HG02678 (cell line): ENCODE measurements around the gene ARHGEF38.
A peak's percentile ranks its signal among the peaks of the same experiment; 100 is the strongest.
"Not testable (repeated sequence)": the region's sequence is repeated elsewhere in the genome, so short reads cannot be mapped to it uniquely, and the experiment has no call there.

Experiments used
- ATAC-seq: cut with Tn5 transposase; IDR thresholded peaks from one replicate; pipeline ENCODE4 v1.9.1; 2021; ENCODE audit warnings: mild to moderate bottlenecking, moderate library complexity; ENCODE audit not compliant: unreplicated experiment

The ARHGEF38 gene

DNA sequence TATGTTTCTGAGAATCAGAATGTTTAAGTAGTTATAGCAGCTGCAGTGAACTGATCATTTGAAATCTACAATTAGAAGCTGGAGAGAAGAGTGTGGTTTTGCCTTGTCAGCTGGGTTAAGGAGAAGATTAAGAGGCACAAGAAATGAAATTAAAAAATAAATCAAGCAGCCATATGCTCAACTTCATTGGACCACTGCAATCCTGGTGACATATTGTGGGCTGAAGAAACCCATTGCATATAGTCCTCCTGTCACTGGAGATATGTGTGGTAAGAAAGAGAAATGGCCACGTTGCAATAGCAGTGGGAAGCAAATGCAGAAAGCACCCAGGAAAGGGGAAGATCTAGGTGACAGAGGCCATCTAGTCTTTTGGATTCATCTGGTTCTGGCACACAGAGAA lies 93.0 kb downstream of the ARHGEF38 start:
- no peak for ATAC-seq

DNA sequence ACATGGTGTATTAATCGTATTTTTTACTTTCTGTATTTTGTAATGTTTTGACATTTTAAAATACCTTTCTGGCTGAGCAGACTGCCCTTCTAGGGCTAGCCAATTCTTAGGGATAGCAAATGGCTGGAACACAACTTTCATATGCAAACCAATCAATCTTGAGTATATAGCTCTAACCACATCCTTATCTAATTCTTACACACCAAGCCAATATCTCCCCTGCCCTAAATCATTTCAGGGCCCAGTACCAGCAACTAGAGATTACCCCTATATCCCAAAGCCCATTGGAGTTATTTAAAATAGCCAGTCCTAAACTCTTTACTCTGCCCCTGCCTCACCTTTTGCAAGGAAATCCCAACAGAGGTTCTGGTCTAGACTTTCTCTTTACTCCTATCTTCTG lies 97.8 kb downstream of the ARHGEF38 start:
- no peak for ATAC-seq

GRCh38 chr4:105651884-105652283 lies 99.5 kb downstream of the ARHGEF38 start:
- no peak for ATAC-seq

- no peak for ATAC-seq
These were observed 100.0 kb downstream of the ARHGEF38 start for GRCh38 chr4:105652286-105652888.

GRCh38 chr4:105657117-105657765 lies 104.8 kb downstream of the ARHGEF38 start:
- no peak for ATAC-seq

- no peak for ATAC-seq
These were observed 106.8 kb downstream of the ARHGEF38 start for GRCh38 chr4:105659190-105659589.

GRCh38 chr4:105661028-105661427 lies 108.6 kb downstream of the ARHGEF38 start:
- ATAC-seq = no peak

DNA sequence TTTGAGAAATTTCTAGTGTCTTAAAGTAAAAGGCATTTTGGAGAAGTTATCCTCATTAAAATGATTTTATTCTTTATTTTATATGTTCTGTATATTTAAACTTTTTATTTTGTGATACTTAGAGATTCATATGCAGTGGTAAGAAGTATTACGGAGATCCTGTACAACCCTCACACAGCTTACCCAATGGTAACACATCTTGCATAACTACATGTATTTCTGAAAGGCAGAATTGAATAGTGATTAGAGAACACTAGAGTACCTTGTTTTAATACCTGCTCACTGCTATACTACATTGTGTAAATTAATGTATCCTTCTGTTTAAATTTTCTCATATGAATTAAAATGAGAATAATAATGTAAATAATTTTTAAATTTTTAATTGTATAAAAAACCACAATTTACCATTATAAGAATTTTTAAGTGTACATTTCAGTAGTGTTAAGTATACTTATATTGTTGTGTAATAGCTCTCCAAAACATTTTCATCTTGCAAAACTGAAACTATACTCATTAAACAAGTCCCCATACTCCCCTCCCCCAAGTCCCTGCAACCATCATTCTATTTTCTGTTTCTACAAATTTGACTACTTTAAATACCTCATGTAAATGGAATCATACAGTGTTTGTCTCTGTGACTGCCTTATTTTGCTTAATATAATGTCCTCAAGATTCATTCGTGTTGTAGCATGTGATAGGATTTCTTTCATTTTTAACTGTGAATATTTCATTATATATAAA lies 110.7 kb downstream of the ARHGEF38 start:
- no peak for ATAC-seq

DNA sequence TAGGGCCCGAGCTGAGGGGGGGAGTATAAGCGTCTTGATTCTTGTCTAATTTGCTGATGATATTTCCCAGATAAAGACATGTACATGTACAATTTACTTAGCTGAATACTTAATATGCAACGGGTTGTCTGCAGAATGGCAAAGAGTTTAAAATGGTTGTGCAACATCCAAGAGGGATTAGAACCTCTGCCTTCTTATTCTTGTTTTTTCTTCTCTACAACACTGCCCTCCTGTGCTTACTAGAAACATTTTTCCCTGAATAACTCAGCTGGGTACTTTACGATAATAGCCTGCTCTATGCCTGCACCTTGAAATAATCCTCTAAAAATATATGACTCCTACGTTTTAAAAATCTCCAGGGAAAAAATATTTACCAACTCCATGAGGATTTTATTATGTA lies 114.3 kb downstream of the ARHGEF38 start:
- no peak for ATAC-seq

- no peak for ATAC-seq
These were observed 118.3 kb downstream of the ARHGEF38 start for GRCh38 chr4:105670684-105671083.

GRCh38 chr4:105671301-105671700 lies 118.9 kb downstream of the ARHGEF38 start:
- no peak for ATAC-seq

GRCh38 chr4:105674011-105674410 lies 121.6 kb downstream of the ARHGEF38 start:
- no peak for ATAC-seq

- no peak for ATAC-seq
These were observed 125.3 kb downstream of the ARHGEF38 start for GRCh38 chr4:105677709-105678108.

DNA sequence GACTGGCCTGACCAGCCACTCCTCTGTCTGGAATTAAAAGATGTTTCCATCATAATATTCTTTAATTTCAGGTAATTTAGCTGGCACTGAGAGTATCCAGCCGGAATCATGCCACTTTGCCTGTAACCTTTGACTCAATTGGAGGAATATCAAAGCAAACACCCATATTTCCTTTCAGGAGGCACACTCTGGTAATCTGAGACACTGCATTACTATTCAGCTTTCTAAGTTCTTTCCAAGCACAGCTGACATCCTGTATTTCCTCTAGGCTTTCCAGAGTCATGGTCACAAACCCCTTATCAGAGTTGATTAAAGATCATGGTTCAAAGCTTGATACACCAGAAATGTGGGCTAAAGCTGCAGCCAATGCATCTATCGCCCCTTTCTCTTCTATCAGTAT lies 126.8 kb downstream of the ARHGEF38 start:
- no peak for ATAC-seq

- ATAC-seq = no peak
These were observed 130.6 kb downstream of the ARHGEF38 start for GRCh38 chr4:105683038-105683437.

- ATAC-seq = no peak
These were observed 134.2 kb downstream of the ARHGEF38 start for GRCh38 chr4:105686571-105686970.

DNA sequence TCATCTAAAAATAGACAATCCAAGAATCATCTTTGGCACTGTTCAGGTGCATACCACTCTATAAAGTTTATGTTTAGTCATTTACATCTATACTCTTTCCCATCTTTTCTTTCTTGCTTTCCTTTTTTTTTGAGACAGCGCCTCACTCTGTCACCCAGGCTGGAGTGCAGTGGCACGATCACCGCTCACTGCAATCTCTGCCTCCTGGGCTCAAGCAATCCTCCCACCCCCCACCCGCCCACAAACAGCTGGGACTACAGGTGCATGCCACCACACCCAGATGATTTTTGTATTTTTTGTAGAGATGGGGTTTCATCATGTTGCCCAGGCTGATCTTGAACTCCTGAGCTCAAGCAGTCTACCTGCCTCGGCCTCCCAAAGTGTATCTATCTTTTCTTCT lies 142.4 kb downstream of the ARHGEF38 start:
- not testable (repeated sequence) for ATAC-seq

GRCh38 chr4:105695832-105696231 lies 143.4 kb downstream of the ARHGEF38 start:
- ATAC-seq = not testable (repeated sequence)

GRCh38 chr4:105698607-105699006 lies 146.2 kb downstream of the ARHGEF38 start:
- ATAC-seq = no peak

DNA sequence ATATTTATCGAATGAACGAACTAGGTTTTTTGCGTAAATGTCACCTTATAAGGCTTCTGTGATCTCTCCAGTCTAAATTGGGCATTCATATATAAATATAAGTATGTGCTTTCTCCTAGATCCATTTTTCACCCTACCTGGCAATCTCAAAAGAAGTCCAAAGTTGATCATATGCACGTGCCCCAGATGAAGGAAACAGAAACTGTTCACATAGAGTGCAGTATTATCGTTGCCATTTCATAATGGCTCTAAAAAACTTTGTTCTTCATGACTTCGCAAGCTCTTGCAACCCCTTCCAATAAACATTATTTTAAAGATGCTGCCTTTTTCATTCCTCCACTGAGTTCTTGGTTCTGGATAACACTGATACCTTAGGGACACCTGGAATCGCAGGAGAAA lies 155.4 kb downstream of the ARHGEF38 start:
- no peak for ATAC-seq

DNA sequence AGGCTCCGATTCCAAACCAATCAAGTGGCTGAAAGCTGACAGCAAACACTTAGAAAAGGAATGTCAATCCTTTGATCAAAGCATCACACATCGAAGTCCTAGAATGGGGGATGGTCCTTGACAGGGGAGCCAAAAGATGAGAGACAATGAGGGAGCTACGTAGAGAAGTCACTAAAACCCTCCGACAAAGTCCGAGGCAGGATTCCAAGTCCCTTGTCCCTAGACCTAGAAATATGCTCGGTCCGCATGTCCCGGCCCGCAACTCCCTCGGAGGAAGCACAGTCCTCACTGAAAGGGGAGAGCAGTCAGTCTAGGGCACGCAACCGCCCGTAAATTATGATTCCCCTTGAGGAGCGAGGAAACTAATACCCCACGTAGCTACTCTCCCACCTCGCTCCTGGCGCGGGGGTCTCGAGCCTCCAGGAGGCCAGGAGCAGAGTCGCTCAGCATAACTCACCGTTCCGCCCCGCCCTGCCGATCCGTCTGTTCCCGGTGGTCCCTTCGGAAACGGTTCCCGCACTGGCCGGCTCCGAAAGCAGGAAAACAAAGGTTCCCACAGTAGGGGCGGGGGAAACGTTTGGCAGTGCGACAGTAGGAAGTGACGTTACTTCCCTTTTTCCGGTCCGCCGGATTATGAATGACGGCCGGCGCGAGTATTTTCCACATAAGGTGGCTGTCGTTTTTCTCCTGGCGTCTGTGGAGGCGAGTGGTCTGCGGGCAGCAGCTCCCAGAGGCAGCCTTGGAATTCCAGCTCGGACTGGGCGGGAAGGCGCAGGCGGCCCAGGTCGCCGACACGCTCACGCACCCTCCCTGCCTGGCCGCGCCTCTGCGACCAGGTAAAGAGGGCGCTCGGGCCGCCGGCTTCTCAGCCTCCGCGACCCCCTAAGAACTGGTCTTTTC lies 156.0 kb downstream of the ARHGEF38 start, which contains the start of the genes GSTCD and INTS12:
TSS of gene GSTCD (plus strand) at position 604 of the 900 bp plus-strand sequence. CDS start 8,830 bp downstream, outside the sequence.
TSS of gene INTS12 (minus strand) at position 509 of the 900 bp plus-strand sequence. CDS start 8,684 bp downstream, outside the sequence.
- peak; percentile 81 for ATAC-seq
